Hepatocyte (in vitro differentiated cells): ENCODE measurements around the gene GDPD5. TPM values are rescaled to one million over a fixed set of nuclear protein-coding genes. Genes with fewer than 3 reads are reported as not detected.

Experiments used
- DNase-seq: peaks from one replicate; pipeline ENCODE4 v3.0.0-alpha.2; 2016; ENCODE audit warnings: low spot score
- H2AFZ ChIP-seq: fragments of 200-600 bp; sonication (generic); 2 replicates; pipeline ENCODE4 v1.6.0; 2016; ENCODE audit warnings: antibody characterized with exemption, mild to moderate bottlenecking
- H3K27ac ChIP-seq: fragments of 200-600 bp; sonication (generic); 2 replicates; pipeline ENCODE4 v1.5.1; 2016; ENCODE audit warnings: mild to moderate bottlenecking
- H3K27me3 ChIP-seq: fragments of 200-600 bp; sonication (generic); 2 replicates; pipeline ENCODE4 v1.6.1; 2016
- H3K36me3 ChIP-seq: fragments of 200-600 bp; sonication (generic); replicated peaks from 2 replicates; pipeline ENCODE4 v1.5.1; 2016; ENCODE audit warnings: low read depth; ENCODE audit not compliant: insufficient read depth
- H3K4me1 ChIP-seq: fragments of 200-600 bp; sonication (generic); 2 replicates; pipeline ENCODE4 v1.5.1; 2016; ENCODE audit warnings: mild to moderate bottlenecking, moderate library complexity; ENCODE audit not compliant: insufficient read depth
- H3K4me2 ChIP-seq: fragments of 200-600 bp; sonication (generic); 2 replicates; pipeline ENCODE4 v1.6.0; 2016
- H3K4me3 ChIP-seq: fragments of 200-600 bp; sonication (generic); 2 replicates; pipeline ENCODE4 v1.5.1; 2016; ENCODE audit warnings: mild to moderate bottlenecking
- H3K79me2 ChIP-seq: fragments of 200-600 bp; sonication (generic); 2 replicates; pipeline ENCODE4 v1.6.0; 2017; ENCODE audit warnings: mild to moderate bottlenecking
- H3K9me2 ChIP-seq: fragments of 200-600 bp; sonication (generic); replicated peaks from 2 replicates; pipeline ENCODE4 v1.6.0; 2017; ENCODE audit warnings: mild to moderate bottlenecking; ENCODE audit not compliant: insufficient read depth
- H3K9me3 ChIP-seq: fragments of 200-600 bp; sonication (generic); 2 replicates; pipeline ENCODE4 v1.5.1; 2016; ENCODE audit warnings: low read depth, mild to moderate bottlenecking
- H4K20me1 ChIP-seq: fragments of 200-600 bp; sonication (generic); 2 replicates; pipeline ENCODE4 v1.6.0; 2016; ENCODE audit warnings: mild to moderate bottlenecking; ENCODE audit not compliant: insufficient read depth, poor library complexity, severe bottlenecking
- EZH2 ChIP-seq: fragments of 200-600 bp; sonication (generic); IDR thresholded peaks from 2 replicates; pipeline ENCODE4 v1.6.1; 2016; ENCODE audit warnings: antibody characterized with exemption, mild to moderate bottlenecking, borderline replicate concordance
- EZH2phosphoT487 ChIP-seq: fragments of 200-600 bp; sonication (generic); IDR thresholded peaks from one replicate; pipeline ENCODE4 v1.6.1; 2018; ENCODE audit warnings: antibody characterized with exemption, mild to moderate bottlenecking, low read depth, moderate library complexity; ENCODE audit not compliant: unreplicated experiment, severe bottlenecking
- WGBS: methylation state at CpG from one replicate; pipeline ENCODE4 v1.1.6; 2016; ENCODE audit warnings: low lambda C conversion rate; ENCODE audit errors: missing lambda C conversion rate; 5-methylcytosine and 5-hydroxymethylcytosine counted together
- polyA plus RNA-seq: library from polyadenylated mRNA; unstranded; fragments of >200 nt; fragmentation: Nextera tagmentation; extraction: Ambion mirVana; gene quantifications from 2 replicates; pipeline ENCODE4 v1.2.1, GENCODE V29; 2016
- total RNA-seq: library from RNA; depleted of rRNA; stranded (reverse); fragments of >200 nt; gene quantifications from 2 replicates; pipeline ENCODE4 v1.2.3, GENCODE V29; 2014
- TF ChIP-seq, protein P1 (sequence below): fragments of 200-600 bp; sonication (generic); IDR thresholded peaks from 2 replicates; pipeline ENCODE4 v1.5.1; 2016; ENCODE audit warnings: antibody characterized with exemption, mild to moderate bottlenecking; ENCODE audit not compliant: poor library complexity

GDPD5 gene
- total and polyA plus RNA-seq, 2 experiments from 2014 or later: 5.2 to 8.9 TPM

DNA sequence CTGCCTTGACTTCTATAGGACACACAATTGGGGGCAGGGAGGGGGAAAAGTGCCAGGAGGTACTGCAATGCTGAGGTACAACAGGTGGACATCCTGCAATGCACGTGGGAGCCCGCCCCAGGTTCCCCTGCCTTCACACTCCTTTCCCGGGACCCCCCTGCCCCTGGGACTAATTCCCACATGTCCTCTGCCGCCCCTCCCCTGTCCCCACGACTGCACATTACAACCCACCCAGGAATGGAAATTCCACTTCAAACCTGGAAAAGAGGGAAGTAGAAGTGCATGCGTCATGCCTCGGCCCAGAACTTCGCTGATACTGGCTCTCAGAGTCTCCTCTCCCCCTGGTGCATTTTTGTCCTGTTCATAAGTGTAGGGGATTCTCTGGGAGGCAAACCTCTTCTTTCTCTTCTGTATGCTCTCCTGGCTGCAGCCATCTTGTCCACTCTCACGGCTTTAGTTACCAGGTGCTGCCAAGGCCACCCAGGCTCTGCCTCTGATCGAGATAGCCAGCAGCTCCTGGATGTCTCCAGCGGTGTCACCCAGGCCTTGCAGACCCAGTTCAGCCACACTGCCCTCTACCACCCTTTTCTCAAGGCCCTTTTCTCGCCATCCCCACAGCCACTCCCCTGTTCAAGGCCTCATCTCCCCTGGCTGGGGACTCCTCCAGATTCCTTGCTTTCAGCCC lies 43.7 kb downstream of the GDPD5 start:
- H3K9me3 ChIP-seq: no peaks in the 10 kb centered on the region
- TF ChIP-seq, protein P1, sequence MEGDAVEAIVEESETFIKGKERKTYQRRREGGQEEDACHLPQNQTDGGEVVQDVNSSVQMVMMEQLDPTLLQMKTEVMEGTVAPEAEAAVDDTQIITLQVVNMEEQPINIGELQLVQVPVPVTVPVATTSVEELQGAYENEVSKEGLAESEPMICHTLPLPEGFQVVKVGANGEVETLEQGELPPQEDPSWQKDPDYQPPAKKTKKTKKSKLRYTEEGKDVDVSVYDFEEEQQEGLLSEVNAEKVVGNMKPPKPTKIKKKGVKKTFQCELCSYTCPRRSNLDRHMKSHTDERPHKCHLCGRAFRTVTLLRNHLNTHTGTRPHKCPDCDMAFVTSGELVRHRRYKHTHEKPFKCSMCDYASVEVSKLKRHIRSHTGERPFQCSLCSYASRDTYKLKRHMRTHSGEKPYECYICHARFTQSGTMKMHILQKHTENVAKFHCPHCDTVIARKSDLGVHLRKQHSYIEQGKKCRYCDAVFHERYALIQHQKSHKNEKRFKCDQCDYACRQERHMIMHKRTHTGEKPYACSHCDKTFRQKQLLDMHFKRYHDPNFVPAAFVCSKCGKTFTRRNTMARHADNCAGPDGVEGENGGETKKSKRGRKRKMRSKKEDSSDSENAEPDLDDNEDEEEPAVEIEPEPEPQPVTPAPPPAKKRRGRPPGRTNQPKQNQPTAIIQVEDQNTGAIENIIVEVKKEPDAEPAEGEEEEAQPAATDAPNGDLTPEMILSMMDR: no peak
- no peaks in the 10 kb centered on the region for H3K4me1 ChIP-seq
- no peak overlapping the region for H3K27ac ChIP-seq
- 93% methylated on average over 12 of the region's 12 CpGs for WGBS
- H3K79me2 ChIP-seq: no peaks in the 10 kb centered on the region
- H3K4me2 ChIP-seq: no peak overlapping the region
- no peaks in the 10 kb centered on the region for H3K36me3 ChIP-seq
- H3K4me3 ChIP-seq: no peak overlapping the region
- H3K9me2 ChIP-seq: no peaks in the 10 kb centered on the region
- H4K20me1 ChIP-seq: no peaks in the 10 kb centered on the region
- no peak for DNase-seq
- H3K27me3 ChIP-seq: no peaks in the 10 kb centered on the region
- H2AFZ ChIP-seq: no peak overlapping the region

- Histone ChIP-seq H3K4me1 (no peaks in the 10 kb centered on the region), H3K27me3 (no peaks in the 10 kb centered on the region), H3K9me2 (no peaks in the 10 kb centered on the region), H3K27ac (no peak overlapping the region), H3K79me2 (no peaks in the 10 kb centered on the region), H2AFZ (no peak overlapping the region), H3K36me3 (no peaks in the 10 kb centered on the region), H3K9me3 (no peaks in the 10 kb centered on the region), H3K4me2 (no peak overlapping the region), H3K4me3 (no peak overlapping the region), H4K20me1 (no peaks in the 10 kb centered on the region)
- TF ChIP-seq, protein P1: no peak
- TF ChIP-seq EZH2phosphoT487: no peak
- no peak for TF ChIP-seq EZH2
- WGBS: 93% methylated on average over 8 of the region's 9 CpGs
- DNase-seq: no peak
Measured at GRCh38 chr11:75481223-75481921, 44.4 kb downstream of the GDPD5 start.

DNA sequence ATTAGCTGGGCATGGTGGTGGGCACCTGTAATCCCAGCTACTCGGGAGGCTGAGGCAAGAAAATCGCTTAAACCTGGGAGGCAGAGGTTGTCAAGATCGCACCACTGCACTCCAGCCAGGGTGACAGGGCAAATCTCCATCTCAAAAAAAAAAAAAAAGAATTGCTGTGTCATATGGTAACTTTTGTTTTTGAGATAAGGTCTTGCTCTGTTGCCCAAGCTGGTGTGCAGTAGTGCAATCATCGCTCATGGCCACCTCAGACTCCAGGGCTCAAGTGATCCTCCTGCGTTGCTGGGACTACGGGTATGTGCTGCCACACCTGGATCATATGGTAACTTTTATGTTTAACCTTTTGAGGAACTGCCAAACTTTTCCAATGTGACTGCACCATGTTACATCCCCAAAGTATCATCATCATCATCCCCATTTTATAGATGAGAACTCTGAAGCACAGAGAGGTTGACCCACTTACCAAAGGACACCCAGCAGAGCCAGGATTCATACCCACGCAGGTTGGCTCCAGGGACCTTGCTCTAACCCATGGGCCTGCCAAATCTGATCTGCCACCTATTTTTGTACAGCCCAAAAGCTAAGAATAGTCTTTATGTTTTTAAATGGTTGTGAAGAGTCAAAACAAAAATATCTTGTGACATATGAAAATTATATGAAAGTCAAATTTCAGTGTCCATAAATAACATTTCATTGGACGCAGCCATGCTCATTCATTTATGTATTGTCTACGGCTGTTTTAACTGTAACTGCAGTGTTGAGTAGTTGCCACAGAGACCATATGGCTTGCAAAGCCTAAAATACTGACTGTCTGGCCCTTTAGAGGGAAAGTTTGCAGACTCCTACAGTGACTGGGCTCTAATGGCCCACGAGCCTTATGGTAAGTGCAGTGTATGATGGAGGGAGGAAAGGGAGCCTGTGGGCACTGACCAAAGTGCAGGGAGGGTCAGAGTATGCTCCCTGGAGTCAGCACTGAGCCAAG lies 45.3 kb downstream of the GDPD5 start:
- Histone ChIP-seq H3K27ac (no peak overlapping the region), H3K4me3 (no peak overlapping the region), H3K27me3 (no peaks in the 10 kb centered on the region), H4K20me1 (no peaks in the 10 kb centered on the region), H3K4me2 (no peak overlapping the region), H3K36me3 (no peaks in the 10 kb centered on the region), H3K4me1 (no peaks in the 10 kb centered on the region), H3K9me3 (no peaks in the 10 kb centered on the region), H3K9me2 (no peaks in the 10 kb centered on the region), H2AFZ (no peak overlapping the region), H3K79me2 (no peaks in the 10 kb centered on the region)
- 90% methylated on average over 10 of the region's 10 CpGs for WGBS
- DNase-seq: no peak
- TF ChIP-seq EZH2 (no peak), EZH2phosphoT487 (no peak)
- TF ChIP-seq, protein P1: no peak
